IMR-90 (cell line): ENCODE results near the gene TTLL8. TPM values are rescaled to one million over a fixed set of nuclear protein-coding genes. Genes with fewer than 3 reads are reported as not detected.

Source experiments
- ATAC-seq: fragments of 200-7000 bp; cut with Tn5 transposase; 2 replicates; pipeline ENCODE4 v1.9.1; 2020; ENCODE audit warnings: low read depth, mild to moderate bottlenecking, moderate library complexity
- BruUV-seq: library from RNA; stranded (reverse); fragments of 400-500 nt; replicated peaks from 2 replicates; lab custom pipeline; 2021; lab: Mats Ljungman, UMichigan
- CTCF ChIA-PET: fragments of 300-600 bp; formaldehyde crosslinking; extraction: SDS; loops from one replicate; lab custom pipeline; 2021; ENCODE audit warnings: antibody characterized with exemption; lab: Yijun Ruan, JAX
- POLR2A ChIA-PET: fragments of 300-600 bp; sonication (Branson Sonifier 250); formaldehyde crosslinking; loops from one replicate; lab custom pipeline; 2022; ENCODE audit warnings: antibody characterized with exemption; ENCODE audit not compliant: unreplicated experiment; lab: Charles Lee
- DNase-seq: peaks from one replicate; pipeline ENCODE4 v3.0.0; 2013
- H2AFZ ChIP-seq: replicated peaks from 2 replicates; pipeline ENCODE3; 2013; ENCODE audit warnings: low read length, mild to moderate bottlenecking; ENCODE audit not compliant: poor library complexity
- H2AK5ac ChIP-seq: 2 replicates; pipeline ENCODE4 v1.6.1; 2013; ENCODE audit warnings: low read depth, low read length, inconsistent platforms
- H2AK9ac ChIP-seq: replicated peaks from 2 replicates; pipeline ENCODE3; 2013; ENCODE audit warnings: mild to moderate bottlenecking, low read depth, low read length, moderate library complexity; ENCODE audit not compliant: poor library complexity
- H2BK120ac ChIP-seq: 2 replicates; pipeline ENCODE4 v1.6.1; 2013; ENCODE audit warnings: low read depth, low read length, inconsistent platforms
- H2BK15ac ChIP-seq: 3 replicates; pipeline ENCODE4 v1.6.1; 2013; ENCODE audit warnings: low read depth, low read length, inconsistent platforms
- H2BK20ac ChIP-seq: 2 replicates; pipeline ENCODE4 v1.6.1; 2013; ENCODE audit warnings: low read depth, mild to moderate bottlenecking, inconsistent platforms, low read length, moderate library complexity
- H2BK5ac ChIP-seq: 2 replicates; pipeline ENCODE4 v1.6.1; 2013; ENCODE audit warnings: mild to moderate bottlenecking, low read depth, low read length, inconsistent platforms; ENCODE audit not compliant: poor library complexity, severe bottlenecking
- H3K14ac ChIP-seq: replicated peaks from 2 replicates; pipeline ENCODE4 v1.6.1; 2013; ENCODE audit warnings: low read depth, low read length, inconsistent platforms
- H3K18ac ChIP-seq: 2 replicates; pipeline ENCODE4 v1.6.1; 2013; ENCODE audit warnings: low read depth, low read length, control low read depth
- H3K23ac ChIP-seq: 2 replicates; pipeline ENCODE4 v1.6.1; 2013; ENCODE audit warnings: low read depth, low read length, inconsistent platforms
- H3K27ac ChIP-seq: 2 replicates; pipeline ENCODE4 v1.5.1; 2013; ENCODE audit warnings: mild to moderate bottlenecking, control low read depth, low read length; ENCODE audit not compliant: insufficient read depth
- H3K27me3 ChIP-seq: 2 replicates; pipeline ENCODE4 v1.6.1; 2013; ENCODE audit warnings: low read length; ENCODE audit not compliant: control insufficient read depth, insufficient read depth
- H3K36me3 ChIP-seq: 2 replicates; pipeline ENCODE4 v1.6.1; 2013; ENCODE audit warnings: low read length, mixed read lengths; ENCODE audit not compliant: control insufficient read depth, insufficient read depth
- H3K4ac ChIP-seq: 2 replicates; pipeline ENCODE4 v1.6.1; 2013; ENCODE audit warnings: low read depth, low read length, inconsistent platforms
- H3K4me1 ChIP-seq: 2 replicates; pipeline ENCODE4 v1.6.1; 2013; ENCODE audit warnings: low read length, mixed read lengths; ENCODE audit not compliant: control insufficient read depth, insufficient read depth
- H3K4me2 ChIP-seq: 2 replicates; pipeline ENCODE4 v1.6.1; 2013; ENCODE audit warnings: low read depth, mild to moderate bottlenecking, control low read depth, low read length, moderate library complexity
- H3K4me3 ChIP-seq: 2 replicates; pipeline ENCODE4 v1.5.1; 2013; ENCODE audit warnings: low read depth, mild to moderate bottlenecking, control low read depth, low read length, moderate library complexity; ENCODE audit not compliant: insufficient read depth
- H3K56ac ChIP-seq: 2 replicates; pipeline ENCODE4 v1.6.1; 2013; ENCODE audit warnings: low read length, inconsistent platforms; ENCODE audit not compliant: insufficient read depth; ENCODE audit errors: extremely low read depth
- H3K79me1 ChIP-seq, 2 experiments: 2 replicates each; pipeline ENCODE4 v1.6.1; 2013; ENCODE audit warnings: low read length in 2 of 2, inconsistent platforms in 1 of 2, low read depth in 1 of 2
- H3K9ac ChIP-seq: 2 replicates; pipeline ENCODE4 v1.6.1; 2013; ENCODE audit warnings: low read depth, low read length, control low read depth
- H3K9me1 ChIP-seq: 2 replicates; pipeline ENCODE4 v1.6.1; 2013; ENCODE audit warnings: low read length, inconsistent platforms; ENCODE audit not compliant: insufficient read depth
- H3K9me3 ChIP-seq: 2 replicates; pipeline ENCODE4 v1.6.1; 2013; ENCODE audit warnings: low read length; ENCODE audit not compliant: control insufficient read depth, insufficient read depth
- H4K20me1 ChIP-seq: 2 replicates; pipeline ENCODE4 v1.6.1; 2013; ENCODE audit warnings: low read length, inconsistent platforms; ENCODE audit not compliant: insufficient read depth
- H4K5ac ChIP-seq: 2 replicates; pipeline ENCODE4 v1.6.1; 2013; ENCODE audit warnings: mild to moderate bottlenecking, low read depth, low read length, control low read depth
- H4K8ac ChIP-seq, 2 experiments: 2 replicates each; pipeline ENCODE4 v1.6.1; 2013; ENCODE audit warnings: low read depth in 2 of 2, low read length in 2 of 2, control low read depth in 1 of 2, inconsistent platforms in 1 of 2
- H4K91ac ChIP-seq: 2 replicates; pipeline ENCODE4 v1.6.1; 2013; ENCODE audit warnings: low read depth, low read length, inconsistent platforms; ENCODE audit not compliant: insufficient read depth
- FOS ChIP-seq: fragments of 150-350 bp; IDR thresholded peaks from 2 replicates; pipeline ENCODE4 v1.6.1; 2016; ENCODE audit warnings: low read depth, low read length
- MAFK ChIP-seq: IDR thresholded peaks from 2 replicates; pipeline ENCODE4 v1.6.1; 2012; ENCODE audit warnings: low read depth, low read length, improper control_type of control experiment
- MXI1 ChIP-seq: IDR thresholded peaks from 2 replicates; pipeline ENCODE4 v1.6.1; 2012; ENCODE audit warnings: low read depth, mild to moderate bottlenecking, low read length, moderate library complexity, borderline replicate concordance
- POLR2A ChIP-seq: IDR thresholded peaks from 2 replicates; pipeline ENCODE4 v1.6.1; 2012; ENCODE audit warnings: mild to moderate bottlenecking, low read depth, low read length
- RAD21 ChIP-seq: IDR thresholded peaks from 2 replicates; pipeline ENCODE4 v1.6.1; 2012; ENCODE audit warnings: low read length, improper control_type of control experiment
- WGBS, 2 experiments: methylation state at CpG; one replicate each; pipeline versions ENCODE4 v1.1.5 to v1.1.7; 2013; ENCODE audit warnings: missing lambda C conversion rate in 2 of 2; ENCODE audit not compliant: insufficient read length in 1 of 2; ENCODE audit errors: extremely low coverage in 2 of 2; 5-methylcytosine and 5-hydroxymethylcytosine counted together
- dilution Hi-C: fragments of 300-500 bp; cut with HindIII; formaldehyde crosslinking; loops from one replicate; pipeline ENCODE4 v1.14.3; 2018; ENCODE audit warnings: low sequenced_read_pairs; ENCODE audit not compliant: unreplicated experiment
- in situ Hi-C: fragments of 300-500 bp; cut with MboI; formaldehyde crosslinking; loops from 3 replicates; pipeline ENCODE4 v1.14.3; 2019; ENCODE audit warnings: low sequenced_read_pairs, inconsistent platforms, mixed read lengths
- intact Hi-C: fragments of 100-400 bp; cut with micrococcal nuclease; formaldehyde crosslinking; loops from 2 replicates; pipeline ENCODE4 v1.10.0; 2022
- polyA plus RNA-seq, 3 experiments: library from polyadenylated mRNA; depleted of rRNA; stranded (reverse); fragments of >200 nt; gene quantifications; 2 replicates each; pipeline ENCODE4 v1.2.3, GENCODE V29; 2012; ENCODE audit warnings: low replicate concordance in 1 of 3
- total RNA-seq: library from RNA; depleted of rRNA; stranded (reverse); fragments of >200 nt; gene quantifications from 2 replicates; pipeline ENCODE4 v1.2.3, GENCODE V29; 2012
- TF ChIP-seq, protein P1 (sequence below): fragments of 150-350 bp; IDR thresholded peaks from 2 replicates; pipeline ENCODE4 v1.6.1; 2017; ENCODE audit warnings: mild to moderate bottlenecking, antibody characterized with exemption, low read length, low read depth

TTLL8 gene
- total and polyA plus RNA-seq, 2 of the 4 experiments (the other 2 are of a cell fraction) = not detected

DNA sequence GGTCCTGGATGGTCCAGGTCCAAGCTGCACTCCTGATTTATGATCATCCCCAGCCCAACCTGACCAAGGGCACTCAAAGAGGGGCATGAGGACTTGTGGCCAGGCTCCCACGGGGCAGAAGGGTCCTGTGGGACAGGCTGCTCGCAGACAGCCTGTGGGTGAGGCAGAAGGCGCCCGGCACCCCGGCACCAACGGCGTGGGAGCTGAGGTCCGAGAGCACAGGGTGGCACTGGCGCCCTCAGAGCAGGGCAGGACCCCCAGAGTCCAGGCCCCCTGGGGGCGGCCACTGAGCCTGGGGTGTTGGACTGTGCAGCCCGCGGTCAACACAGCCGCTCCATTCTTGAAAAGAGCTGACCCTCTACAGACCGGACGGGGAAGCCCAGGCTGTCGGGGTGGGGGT lies 48.8 kb downstream of the TTLL8 start (continued):
- TF ChIP-seq FOS (no peak), MXI1 (no peak)
- TF ChIP-seq, protein P1, sequence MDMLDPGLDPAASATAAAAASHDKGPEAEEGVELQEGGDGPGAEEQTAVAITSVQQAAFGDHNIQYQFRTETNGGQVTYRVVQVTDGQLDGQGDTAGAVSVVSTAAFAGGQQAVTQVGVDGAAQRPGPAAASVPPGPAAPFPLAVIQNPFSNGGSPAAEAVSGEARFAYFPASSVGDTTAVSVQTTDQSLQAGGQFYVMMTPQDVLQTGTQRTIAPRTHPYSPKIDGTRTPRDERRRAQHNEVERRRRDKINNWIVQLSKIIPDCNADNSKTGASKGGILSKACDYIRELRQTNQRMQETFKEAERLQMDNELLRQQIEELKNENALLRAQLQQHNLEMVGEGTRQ = no peak

DNA sequence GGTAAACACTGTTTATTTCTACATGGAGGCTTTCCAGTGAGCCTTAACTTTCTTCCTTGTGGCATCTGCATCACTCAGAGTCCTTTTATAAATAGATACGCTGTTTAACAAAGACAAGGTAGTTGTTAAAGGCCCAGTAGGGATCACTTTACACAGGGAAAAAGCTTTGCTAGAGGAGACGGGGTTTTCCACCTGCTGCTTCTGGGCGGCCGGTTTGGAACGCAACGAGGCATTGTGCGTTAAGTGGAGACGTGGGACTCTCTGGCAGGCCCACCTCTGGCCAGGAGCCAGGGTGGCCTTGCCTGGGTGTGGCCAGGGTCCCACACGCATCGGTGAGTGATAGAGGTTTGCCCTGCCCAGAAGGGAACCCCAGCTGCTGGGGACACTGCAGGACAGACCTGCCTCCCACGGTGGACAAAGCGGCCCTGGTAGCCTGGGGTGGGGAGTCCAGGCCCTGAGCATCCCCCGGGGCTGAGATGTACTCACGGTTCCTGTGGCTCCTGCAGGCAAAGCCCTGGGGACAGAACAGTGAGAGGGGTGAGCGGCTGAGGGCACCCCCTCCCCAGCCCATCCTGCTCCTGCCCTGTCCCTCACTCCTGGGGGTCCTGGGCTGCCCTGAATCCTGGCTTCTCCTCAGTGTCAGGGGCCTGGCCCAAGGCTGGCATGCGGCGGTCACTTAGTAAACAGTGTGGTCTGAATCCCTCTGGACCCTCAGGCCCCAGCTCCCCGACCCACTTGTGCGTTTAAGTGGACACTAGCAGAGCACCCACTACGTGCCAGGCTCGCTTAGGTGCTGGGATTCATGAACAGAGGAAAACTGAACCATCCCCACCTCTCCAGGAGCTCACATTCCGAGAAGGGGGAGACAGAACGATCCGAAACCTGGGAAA lies 49.7 kb downstream of the TTLL8 start:
- Histone ChIP-seq H4K91ac (no peak overlapping the region), H2BK120ac (no peak overlapping the region), H3K27me3 (peaks cover 41% of the 10 kb centered on the region), H3K4me2 (no peak overlapping the region), H2BK20ac (no peak overlapping the region), H3K9ac (no peak overlapping the region), H4K20me1 (no peaks in the 10 kb centered on the region), H3K9me1 (no peaks in the 10 kb centered on the region), H3K4ac (no peak overlapping the region), H3K14ac (no peak overlapping the region), H4K5ac (no peak overlapping the region), H3K56ac (no peak overlapping the region), H3K18ac (no peak overlapping the region), H3K23ac (no peak overlapping the region), H3K4me3 (no peak overlapping the region), H3K9me3 (no peaks in the 10 kb centered on the region; the same call in 1 of the 2 replicates), H2BK5ac (no peak overlapping the region), H3K79me1 (no peaks in the 10 kb centered on the region), H2AK5ac (no peak overlapping the region), H3K27ac (no peak overlapping the region), H3K36me3 (no peaks in the 10 kb centered on the region), H3K4me1 (no peaks in the 10 kb centered on the region), H2AK9ac (no peak overlapping the region), H2BK15ac (no peak overlapping the region), H2AFZ (peak overlapping the region; percentile 32), H4K8ac (no peak overlapping the region)
- in situ Hi-C loops = no loop called here
- ATAC-seq = no peak
- DNase-seq = no peak
- intact Hi-C loops = no loop called here
- CTCF ChIA-PET = no interaction called here
- TF ChIP-seq RAD21 (no peak), MAFK (no peak), POLR2A (no peak)
- 70% methylated on average over 10 of the region's 24 CpGs; no CpG with 5 or more reads in 1 of the 2 experiments for WGBS, 2 experiments
- dilution Hi-C loops = no loop called here
- BruUV-seq = no TSS peak
- POLR2A ChIA-PET = no interaction called here
